H1 (cell line): Measurements from ENCODE around the gene KCNA10. TPM values are rescaled to one million over a fixed set of nuclear protein-coding genes. Genes with fewer than 3 reads are reported as not detected.

ENCODE experiments used
- CTCF ChIA-PET: fragments of 300-600 bp; sonication (Branson Sonifier 250); formaldehyde crosslinking; loops from one replicate; lab custom pipeline; 2021; ENCODE audit not compliant: partially characterized antibody; lab: Charles Lee
- POLR2A ChIA-PET: fragments of 300-600 bp; sonication (Branson Sonifier 250); formaldehyde crosslinking; loops from one replicate; lab custom pipeline; 2021; ENCODE audit warnings: inconsistent platforms; ENCODE audit not compliant: partially characterized antibody; lab: Charles Lee
- DNase-seq, 2 experiments: peaks; one replicate each; pipeline versions ENCODE4 v3.0.0 to v3.0.0-alpha.2; 2010 to 2022; ENCODE audit warnings: low spot score in 2 of 2, low read depth in 1 of 2, mixed read lengths in 1 of 2
- FAIRE-seq: peaks from 2 replicates; lab custom pipeline; 2011; peaks lifted over from hg19 to GRCh38; lab: Jason Lieb, UNC
- H2AFZ ChIP-seq: 2 replicates; pipeline ENCODE4 v1.8.1; 2012; ENCODE audit warnings: low read length, inconsistent platforms
- H2AK5ac ChIP-seq: 2 replicates; pipeline ENCODE4 v1.6.1; 2013; ENCODE audit warnings: low read depth, low read length
- H2BK120ac ChIP-seq: replicated peaks from 2 replicates; pipeline ENCODE3; 2013; ENCODE audit warnings: low read depth, low read length, inconsistent platforms
- H2BK12ac ChIP-seq: 2 replicates; pipeline ENCODE4 v1.6.1; 2013; ENCODE audit warnings: low read depth, low read length
- H2BK15ac ChIP-seq: 2 replicates; pipeline ENCODE4 v1.6.1; 2013; ENCODE audit warnings: low read length
- H2BK20ac ChIP-seq: 2 replicates; pipeline ENCODE4 v1.6.1; 2013; ENCODE audit warnings: low read length
- H2BK5ac ChIP-seq: 2 replicates; pipeline ENCODE4 v1.6.1; 2013; ENCODE audit warnings: low read depth, low read length
- H3K14ac ChIP-seq: 2 replicates; pipeline ENCODE4 v1.6.1; 2013; ENCODE audit warnings: inconsistent platforms; ENCODE audit not compliant: insufficient read length
- H3K18ac ChIP-seq: 2 replicates; pipeline ENCODE4 v1.6.1; 2013; ENCODE audit warnings: low read length; ENCODE audit errors: extremely low read depth
- H3K23ac ChIP-seq: 2 replicates; pipeline ENCODE4 v1.6.1; 2013; ENCODE audit warnings: inconsistent platforms; ENCODE audit not compliant: insufficient read length
- H3K23me2 ChIP-seq: 2 replicates; pipeline ENCODE4 v1.6.1; 2013; ENCODE audit warnings: low read depth, low read length
- H3K27ac ChIP-seq: 2 replicates; pipeline ENCODE4 v1.6.1; 2011; ENCODE audit warnings: low read depth, low read length, inconsistent platforms
- H3K27me3 ChIP-seq, 4 experiments: replicated peaks in 1 of 4; 1 replicate in 1 of 4; 2 replicates in 3 of 4; pipeline versions ENCODE4 v1.6.1 to v1.8.1; 2011 to 2013; ENCODE audit warnings: low read length in 3 of 4, mild to moderate bottlenecking in 3 of 4, inconsistent platforms in 2 of 4, mixed read lengths in 2 of 4, moderate library complexity in 1 of 4; ENCODE audit not compliant: control insufficient read depth in 3 of 4, insufficient read depth in 3 of 4; ENCODE audit errors: extremely low read depth in 1 of 4
- H3K36me3 ChIP-seq, 4 experiments: 2 replicates each; pipeline versions ENCODE4 v1.6.1 to v1.8.1; 2011 to 2013; ENCODE audit warnings: mild to moderate bottlenecking in 4 of 4, low read length in 3 of 4, moderate library complexity in 2 of 4, control low read depth in 1 of 4, inconsistent platforms in 1 of 4; ENCODE audit not compliant: insufficient read depth in 4 of 4, control insufficient read depth in 2 of 4
- H3K4ac ChIP-seq: replicated peaks from 2 replicates; pipeline ENCODE3; 2013; ENCODE audit warnings: low read length, low read depth, mixed read lengths, inconsistent platforms; ENCODE audit not compliant: insufficient read length
- H3K4me1 ChIP-seq, 4 experiments: replicated peaks in 1 of 4; 1 replicate in 1 of 4; 2 replicates in 3 of 4; pipeline versions ENCODE4 v1.6.1 to v1.8.1; 2011 to 2013; ENCODE audit warnings: low read length in 3 of 4, inconsistent platforms in 2 of 4, mixed read lengths in 1 of 4; ENCODE audit not compliant: insufficient read depth in 4 of 4, control insufficient read depth in 3 of 4
- H3K4me2 ChIP-seq, 2 experiments: 2 replicates each; pipeline versions ENCODE4 v1.6.1 to v1.8.1; 2011 to 2013; ENCODE audit warnings: low read depth in 2 of 2, low read length in 2 of 2, control low read depth in 1 of 2, inconsistent platforms in 1 of 2, mild to moderate bottlenecking in 1 of 2; ENCODE audit not compliant: insufficient read depth in 1 of 2
- H3K4me3 ChIP-seq, 4 experiments: fragments of 200-600, 300-600 bp in 1 of 4; sonication (generic), shearing (Covaris generic), sonication (Bioruptor Twin) in 1 of 4; 2 replicates each; pipeline versions ENCODE4 v1.5.1 to v1.8.1; 2011 to 2016; ENCODE audit warnings: low read length in 4 of 4, low read depth in 3 of 4, control low read depth in 2 of 4, inconsistent platforms in 2 of 4, mild to moderate bottlenecking in 2 of 4, mixed read lengths in 1 of 4, moderate library complexity in 1 of 4; ENCODE audit not compliant: insufficient read depth in 2 of 4; ENCODE audit errors: extremely low read depth in 1 of 4
- H3K56ac ChIP-seq: replicated peaks from 2 replicates; pipeline ENCODE3; 2013; ENCODE audit warnings: low read depth, mild to moderate bottlenecking, mixed read lengths, low read length, inconsistent platforms; ENCODE audit not compliant: insufficient read length
- H3K79me1 ChIP-seq: 2 replicates; pipeline ENCODE4 v1.6.1; 2013; ENCODE audit warnings: low read depth, low read length, control low read depth
- H3K79me2 ChIP-seq, 2 experiments: 2 replicates each; pipeline versions ENCODE4 v1.6.1 to v1.8.1; 2012 to 2013; ENCODE audit warnings: low read length in 2 of 2, mild to moderate bottlenecking in 2 of 2, inconsistent platforms in 1 of 2; ENCODE audit not compliant: insufficient read depth in 2 of 2, control insufficient read depth in 1 of 2
- H3K9ac ChIP-seq, 4 experiments: replicated peaks in 1 of 4; 1 replicate in 1 of 4; 2 replicates in 3 of 4; pipeline versions ENCODE4 v1.6.1 to v1.8.1; 2011 to 2013; ENCODE audit warnings: low read depth in 3 of 4, low read length in 3 of 4, control low read depth in 2 of 4, mild to moderate bottlenecking in 2 of 4, moderate library complexity in 2 of 4, inconsistent platforms in 1 of 4; ENCODE audit errors: extremely low read depth in 1 of 4
- H3K9me3 ChIP-seq, 2 experiments: 2 replicates each; pipeline versions ENCODE4 v1.6.1 to v1.8.1; 2012 to 2013; ENCODE audit warnings: mild to moderate bottlenecking in 2 of 2, moderate library complexity in 2 of 2, control low read depth in 1 of 2, inconsistent platforms in 1 of 2, low read depth in 1 of 2, low read length in 1 of 2, mixed read lengths in 1 of 2; ENCODE audit not compliant: insufficient read depth in 2 of 2
- H4K20me1 ChIP-seq, 2 experiments: replicated peaks in 1 of 2; 2 replicates each; pipeline versions ENCODE3 to v1.8.1; 2011 to 2013; ENCODE audit warnings: inconsistent platforms in 2 of 2, low read length in 2 of 2, mild to moderate bottlenecking in 1 of 2; ENCODE audit not compliant: insufficient read depth in 2 of 2, control insufficient read depth in 1 of 2
- H4K5ac ChIP-seq: 2 replicates; pipeline ENCODE4 v1.6.1; 2013; ENCODE audit warnings: low read length, low read depth, mixed read lengths, inconsistent platforms; ENCODE audit not compliant: insufficient read length
- H4K8ac ChIP-seq: 2 replicates; pipeline ENCODE4 v1.8.0; 2013; ENCODE audit warnings: mild to moderate bottlenecking, moderate library complexity, low read length, inconsistent platforms; ENCODE audit not compliant: insufficient read depth; ENCODE audit errors: extremely low read depth
- H4K91ac ChIP-seq: replicated peaks from 2 replicates; pipeline ENCODE3; 2013; ENCODE audit warnings: low read length, mixed read lengths, inconsistent platforms; ENCODE audit not compliant: insufficient read length
- KDM4A ChIP-seq: IDR thresholded peaks from one replicate; pipeline ENCODE4 v1.7.1; 2012; ENCODE audit warnings: low read depth, mild to moderate bottlenecking, moderate library complexity, low read length, inconsistent platforms; ENCODE audit not compliant: severe bottlenecking
- MAFK ChIP-seq: IDR thresholded peaks from 2 replicates; pipeline ENCODE4 v1.6.1; 2012; ENCODE audit warnings: low read depth, mild to moderate bottlenecking, improper control_type of control experiment, low read length
- SP1 ChIP-seq: IDR thresholded peaks from 2 replicates; pipeline ENCODE4 v1.6.1; 2011; ENCODE audit warnings: low read depth, low read length
- TAF7 ChIP-seq: optimal IDR thresholded peaks from 2 replicates; pipeline ENCODE3; 2011; ENCODE audit warnings: low read depth, mild to moderate bottlenecking, inconsistent platforms, low read length, moderate library complexity, borderline replicate concordance
- WGBS, 2 experiments: shearing (Covaris generic) in 1 of 2; methylation state at CpG; one replicate each; pipeline versions ENCODE4 v1.1.6 to v1.1.7; 2013 to 2015; ENCODE audit warnings: low lambda C conversion rate in 2 of 2, mixed read lengths in 2 of 2, inconsistent platforms in 1 of 2, low coverage in 1 of 2, missing lambda C conversion rate in 1 of 2; ENCODE audit not compliant: insufficient replicate concordance in 2 of 2, insufficient coverage in 1 of 2, insufficient read length in 1 of 2; ENCODE audit errors: extremely low coverage in 1 of 2, missing lambda C conversion rate in 1 of 2; 5-methylcytosine and 5-hydroxymethylcytosine counted together
- polyA plus RNA-seq, 7 experiments: library from polyadenylated mRNA; depleted of rRNA in 3 of 7; stranded (reverse) in 5 of 7; unstranded in 2 of 7; fragments of >200 nt in 5 of 7; fragments of 200-250 nt in 2 of 7; gene quantifications; 1 replicate in 5 of 7; 2 replicates in 1 of 7; 4 replicates in 1 of 7; pipeline versions ENCODE4 v1.2.1 to v1.2.3, GENCODE V29; 2011 to 2013; ENCODE audit warnings: missing spikeins in 2 of 7, mixed read lengths in 2 of 7
- total RNA-seq: library from RNA; stranded (reverse); fragmentation: NEBNext Ultra II Directional; extraction: Animal tissue kit (Norgen Biotek cat#: 25700); gene quantifications from 2 replicates; pipeline ENCODE4 v1.2.1, GENCODE V29; 2021
- TF ChIP-seq, protein P1 (sequence below), 3 experiments: IDR thresholded peaks; 1 replicate in 2 of 3; 2 replicates in 1 of 3; pipeline versions ENCODE4 v1.5.1 to v1.6.1; 2011; ENCODE audit warnings: low read length in 3 of 3, mild to moderate bottlenecking in 3 of 3, inconsistent platforms in 2 of 3, low read depth in 1 of 3, moderate library complexity in 1 of 3; ENCODE audit not compliant: insufficient read depth in 1 of 3; ENCODE audit errors: control extremely low read depth in 1 of 3

The KCNA10 gene
- total and polyA plus RNA-seq, 2 of the 8 experiments (the other 6 are each of a cell fraction or from before 2014, with no cell fraction given), result not detected

DNA sequence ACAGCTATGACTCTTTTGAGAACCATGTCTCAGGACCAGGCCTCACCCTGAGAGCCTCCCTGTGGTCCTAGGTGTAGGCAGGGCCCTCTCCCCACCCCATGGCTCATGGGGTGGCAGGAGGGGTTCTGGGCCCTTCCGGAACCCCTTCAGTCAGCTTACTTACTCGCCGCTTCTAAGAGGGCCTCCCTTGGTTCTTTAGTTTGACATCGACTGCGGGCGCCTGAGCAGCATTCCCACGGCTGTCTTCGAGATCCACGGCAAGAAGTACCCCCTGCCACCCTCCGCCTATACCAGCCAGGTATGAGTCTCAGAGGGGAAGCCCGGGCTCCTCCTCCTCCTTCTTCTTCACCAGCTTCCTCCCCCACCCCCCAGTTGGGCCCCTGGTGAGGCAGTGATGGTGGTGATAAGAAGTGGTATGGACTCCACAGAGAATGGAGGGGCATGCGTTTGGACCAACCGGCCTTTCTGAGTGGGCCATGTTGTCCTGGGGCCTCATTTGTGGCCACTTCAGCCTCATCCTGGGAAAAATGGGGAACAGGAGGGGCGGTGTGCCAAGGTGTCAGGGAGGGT is 28.9 kb downstream of the KCNA10 start:
- no peak overlapping the region for H2BK120ac ChIP-seq
- no peak overlapping the region for H3K56ac ChIP-seq
- no peak overlapping the region for H3K4ac ChIP-seq
- no peak overlapping the region for H3K4me3 ChIP-seq
- no peak overlapping the region for H4K8ac ChIP-seq
- H3K79me2 ChIP-seq, result no peaks in the 10 kb centered on the region
- H3K23me2 ChIP-seq, result no peaks in the 10 kb centered on the region
- FAIRE-seq, result no peak
- H2BK15ac ChIP-seq, result no peak overlapping the region
- H2AK5ac ChIP-seq, result no peak overlapping the region
- no peaks in the 10 kb centered on the region for H4K20me1 ChIP-seq
- 90% methylated on average over 11 of the region's 14 CpGs; no CpG with 5 or more reads in 1 of the 2 experiments for WGBS, 2 experiments
- 0 out of 2 replicates have a peak, but pooled peaks have one; percentile 43 for TF ChIP-seq SP1
- TF ChIP-seq TAF7, result no peak
- TF ChIP-seq MAFK, result no peak
- TF ChIP-seq KDM4A, result no peak
- TF ChIP-seq, protein P1, sequence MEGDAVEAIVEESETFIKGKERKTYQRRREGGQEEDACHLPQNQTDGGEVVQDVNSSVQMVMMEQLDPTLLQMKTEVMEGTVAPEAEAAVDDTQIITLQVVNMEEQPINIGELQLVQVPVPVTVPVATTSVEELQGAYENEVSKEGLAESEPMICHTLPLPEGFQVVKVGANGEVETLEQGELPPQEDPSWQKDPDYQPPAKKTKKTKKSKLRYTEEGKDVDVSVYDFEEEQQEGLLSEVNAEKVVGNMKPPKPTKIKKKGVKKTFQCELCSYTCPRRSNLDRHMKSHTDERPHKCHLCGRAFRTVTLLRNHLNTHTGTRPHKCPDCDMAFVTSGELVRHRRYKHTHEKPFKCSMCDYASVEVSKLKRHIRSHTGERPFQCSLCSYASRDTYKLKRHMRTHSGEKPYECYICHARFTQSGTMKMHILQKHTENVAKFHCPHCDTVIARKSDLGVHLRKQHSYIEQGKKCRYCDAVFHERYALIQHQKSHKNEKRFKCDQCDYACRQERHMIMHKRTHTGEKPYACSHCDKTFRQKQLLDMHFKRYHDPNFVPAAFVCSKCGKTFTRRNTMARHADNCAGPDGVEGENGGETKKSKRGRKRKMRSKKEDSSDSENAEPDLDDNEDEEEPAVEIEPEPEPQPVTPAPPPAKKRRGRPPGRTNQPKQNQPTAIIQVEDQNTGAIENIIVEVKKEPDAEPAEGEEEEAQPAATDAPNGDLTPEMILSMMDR (IDR thresholded peaks at IDR 0.05; ENCODE audit: control extremely low read depth in 1 of 3, insufficient read depth in 1 of 3, low read depth in 1 of 3, low read length in 3 of 3), result no peak
- no peak overlapping the region for H3K14ac ChIP-seq
- no peak overlapping the region for H2AFZ ChIP-seq
- H2BK20ac ChIP-seq, result no peak overlapping the region
- H3K9me3 ChIP-seq, result no peaks in the 10 kb centered on the region
- no peak overlapping the region for H2BK5ac ChIP-seq
- H2BK12ac ChIP-seq, result no peak overlapping the region
- no peak overlapping the region for H3K4me2 ChIP-seq
- H3K79me1 ChIP-seq, result no peaks in the 10 kb centered on the region
- H3K27ac ChIP-seq, result no peak overlapping the region
- H3K23ac ChIP-seq, result no peak overlapping the region
- POLR2A ChIA-PET, result no interaction called here
- H4K5ac ChIP-seq, result no peak overlapping the region
- H4K91ac ChIP-seq, result peak overlapping the region; percentile 32
- no peaks in the 10 kb centered on the region for H3K27me3 ChIP-seq
- no peak overlapping the region for H3K9ac ChIP-seq
- H3K36me3 ChIP-seq, result no peaks in the 10 kb centered on the region
- CTCF ChIA-PET, result interaction anchor here (0.6 to 1.0 kb wide), 4 partner anchors 9 to 82 kb away, joined by 3 to 4 read pairs (median 3); no protein-coding TSS in a partner anchor
- peaks cover 4 to 15% (median 7%) of the 10 kb centered on the region in 4 experiments; a peak in 6 of 7 replicates for H3K4me1 ChIP-seq
- DNase-seq, result no peak
- H3K18ac ChIP-seq, result no peak overlapping the region
